Adrenal gland (tissue), 12 donors: ENCODE results near the gene TRMT2A. TPM values are rescaled to one million over a fixed set of nuclear protein-coding genes. Genes with fewer than 3 reads are reported as not detected.
A peak's percentile ranks its signal among the peaks of the same experiment; 100 is the strongest.

ENCODE experiments used
- DNase-seq, 7 donors: peaks; one replicate each; pipeline ENCODE4 v3.0.0-alpha.2; 2019 to 2020
- H3K27ac ChIP-seq, 5 donors: fragments of 200-600 bp; sonication (generic) in 4 of 5; 1 replicate in 3 of 5; 2 replicates in 2 of 5; pipeline versions ENCODE4 v1.5.1 to v1.8.0; 2016 to 2020; ENCODE audit warnings: mild to moderate bottlenecking in 1 of 5
- H3K27me3 ChIP-seq: fragments of 200-600 bp; 2 replicates; pipeline ENCODE4 v1.8.0; 2021
- H3K36me3 ChIP-seq, 2 donors: fragments of 200-600 bp; replicated peaks in 1 of 2; 1 replicate in 1 of 2; 2 replicates in 1 of 2; pipeline versions ENCODE4 v1.5.1 to v1.8.0; 2018 to 2022
- H3K4me1 ChIP-seq, 2 donors: fragments of 200-600 bp; replicated peaks in 1 of 2; 1 replicate in 1 of 2; 2 replicates in 1 of 2; pipeline versions ENCODE4 v1.5.1 to v1.8.0; 2018 to 2021
- H3K4me3 ChIP-seq, 4 donors: fragments of 200-600 bp; sonication (generic) in 3 of 4; one replicate each; pipeline ENCODE4 v1.5.1; 2016 to 2018
- H3K9me3 ChIP-seq, 3 donors: fragments of 200-600 bp; sonication (generic) in 1 of 3; replicated peaks in 1 of 3; 1 replicate in 2 of 3; 2 replicates in 1 of 3; pipeline versions ENCODE4 v1.5.1 to v1.8.0; 2016 to 2021
- POLR2A ChIP-seq, 2 donors: fragments of 450-650 bp; IDR thresholded peaks; one replicate each; pipeline ENCODE4 v1.6.1; 2017; ENCODE audit warnings: antibody characterized with exemption in 2 of 2, mild to moderate bottlenecking in 2 of 2, moderate library complexity in 1 of 2
- WGBS, 4 donors: extraction: QIAGEN DNeasy Blood & Tissue Kit in 2 of 4; methylation state at CpG; one replicate each; pipeline versions ENCODE4 v1.1.5 to v1.1.7; 2013 to 2017; 5-methylcytosine and 5-hydroxymethylcytosine counted together
- intact Hi-C, 2 donors: fragments of 100-400 bp; cut with DNase I; formaldehyde crosslinking; loops; one replicate each; pipeline versions ENCODE4 v1.14.1 to v1.15.0; 2022 to 2023
- polyA plus RNA-seq, 3 donors: library from polyadenylated mRNA; stranded (reverse); fragments of 200-250 nt in 2 of 3; fragments of 350-450 nt in 1 of 3; fragmentation: Illumina TruSeq in 1 of 3; extraction: RNeasy Lipid Tissue Mini Kit (QIAGEN cat#74804) in 1 of 3; gene quantifications; one replicate each; pipeline ENCODE4 v1.2.3, GENCODE V29; 2013 to 2014
- total RNA-seq, 9 donors: library from RNA; depleted of rRNA in 4 of 9; stranded (reverse); fragments of >200 nt in 4 of 9; fragments of 120-200 nt in 1 of 9; fragmentation: NEBNext Ultra II Directional in 1 of 9; extraction: Animal tissue kit (Norgen Biotek cat#: 25700) in 1 of 9; gene quantifications; one replicate each; pipeline versions ENCODE4 v1.1.0 to v1.2.4, GENCODE V29; 2013 to 2023
- TF ChIP-seq, protein P1 (sequence below), 6 experiments: fragments of 450-650 bp in 4 of 6; fragments of 200-600 bp in 2 of 6; sonication (generic) in 1 of 6; IDR thresholded peaks; 1 replicate in 5 of 6; 2 replicates in 1 of 6; pipeline versions ENCODE4 v1.5.1 to v1.8.0; 2016 to 2021; ENCODE audit warnings: antibody characterized with exemption in 6 of 6, mild to moderate bottlenecking in 2 of 6, moderate library complexity in 1 of 6
- donor health status: healthy with polysubstance abuse.
- donor health status: Bipolar disorder and iron deficiency.
- donor health status: DM: yes; HTN: yes; CAD: no.
- donor health status: DM: no; HTN: no; CAD: no.
- donor health status: DM: no; HTN: no; CAD: no.
- donor health status: DM: yes; HTN: yes; CAD: no.

The TRMT2A gene
- total and polyA plus RNA-seq, 12 donors, result 22.4 to 283 (median 66.8) TPM

DNA sequence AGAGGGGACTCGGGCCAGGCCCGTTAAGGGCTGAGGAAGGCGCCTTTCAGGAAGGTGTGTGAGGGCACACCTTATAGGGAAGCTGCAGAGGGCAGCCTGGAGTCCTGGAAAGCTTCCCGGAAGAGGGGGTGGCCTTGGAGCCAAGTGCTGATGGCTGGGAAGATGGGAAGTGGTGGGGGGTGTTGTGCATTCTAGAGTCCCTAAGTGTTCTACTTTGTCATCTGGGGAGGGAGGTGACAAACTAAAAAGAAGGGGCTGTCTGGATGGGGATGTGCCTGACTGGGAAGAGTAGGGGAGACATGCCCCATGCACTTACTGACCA, 21.4 kb upstream of the TRMT2A start:
- Histone ChIP-seq H3K27me3 (no peaks in the 10 kb centered on the region), H3K4me3 (no peak overlapping the region), H3K4me1 (peaks cover 8 to 40% of the 10 kb centered on the region in 2 donors), H3K36me3 (peaks cover 0 to 5% of the 10 kb centered on the region in 2 donors), H3K27ac (no peak overlapping the region), H3K9me3 (no peaks in the 10 kb centered on the region)
- 53 to 68% (median 64%) methylated on average over 4 of the region's 4 CpGs for WGBS, 4 donors
- DNase-seq, result no peak
- intact Hi-C loops, result no loop called here
- TF ChIP-seq, protein P1, sequence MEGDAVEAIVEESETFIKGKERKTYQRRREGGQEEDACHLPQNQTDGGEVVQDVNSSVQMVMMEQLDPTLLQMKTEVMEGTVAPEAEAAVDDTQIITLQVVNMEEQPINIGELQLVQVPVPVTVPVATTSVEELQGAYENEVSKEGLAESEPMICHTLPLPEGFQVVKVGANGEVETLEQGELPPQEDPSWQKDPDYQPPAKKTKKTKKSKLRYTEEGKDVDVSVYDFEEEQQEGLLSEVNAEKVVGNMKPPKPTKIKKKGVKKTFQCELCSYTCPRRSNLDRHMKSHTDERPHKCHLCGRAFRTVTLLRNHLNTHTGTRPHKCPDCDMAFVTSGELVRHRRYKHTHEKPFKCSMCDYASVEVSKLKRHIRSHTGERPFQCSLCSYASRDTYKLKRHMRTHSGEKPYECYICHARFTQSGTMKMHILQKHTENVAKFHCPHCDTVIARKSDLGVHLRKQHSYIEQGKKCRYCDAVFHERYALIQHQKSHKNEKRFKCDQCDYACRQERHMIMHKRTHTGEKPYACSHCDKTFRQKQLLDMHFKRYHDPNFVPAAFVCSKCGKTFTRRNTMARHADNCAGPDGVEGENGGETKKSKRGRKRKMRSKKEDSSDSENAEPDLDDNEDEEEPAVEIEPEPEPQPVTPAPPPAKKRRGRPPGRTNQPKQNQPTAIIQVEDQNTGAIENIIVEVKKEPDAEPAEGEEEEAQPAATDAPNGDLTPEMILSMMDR (IDR thresholded peaks at IDR 0.05), result no peak
- no peak for TF ChIP-seq POLR2A (IDR thresholded peaks at IDR 0.05)

DNA sequence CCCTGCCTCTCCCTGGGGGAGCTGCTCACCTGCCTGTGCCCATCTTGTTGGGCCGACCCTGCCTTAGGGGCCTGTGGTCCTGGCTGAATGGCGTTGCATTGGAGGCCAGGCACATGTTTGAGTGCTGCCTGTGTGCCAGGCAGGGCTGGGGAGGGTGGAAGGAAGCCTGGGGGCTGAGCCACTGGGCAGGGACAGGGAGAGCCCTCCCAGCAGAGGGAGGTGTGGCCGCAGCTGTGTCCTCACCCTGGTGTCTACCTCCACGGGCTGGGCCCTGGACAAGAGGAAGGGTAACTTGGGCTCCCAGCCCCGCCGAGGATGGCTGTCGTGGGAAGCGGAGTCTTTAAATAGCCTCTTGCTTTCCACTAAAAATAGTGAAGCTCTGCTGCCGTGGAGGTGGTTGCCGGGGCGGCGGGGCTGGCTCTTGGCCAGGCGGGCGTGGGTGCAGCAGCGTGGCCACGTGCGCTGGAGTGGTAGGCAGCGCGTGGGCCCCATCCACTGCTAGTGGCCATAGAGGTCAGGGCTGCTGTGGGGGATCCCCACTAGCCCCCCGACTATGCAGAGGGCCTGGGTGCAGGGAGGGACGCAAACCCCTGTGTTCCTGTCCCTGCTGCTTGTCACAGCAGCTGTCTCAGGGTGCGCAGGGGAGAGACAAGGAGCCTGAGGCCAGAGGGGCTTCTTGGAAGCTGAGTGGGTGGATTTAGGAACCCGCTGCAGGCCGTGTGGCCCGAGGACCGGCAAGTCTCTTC, 20.8 kb upstream of the TRMT2A start:
- no peak for DNase-seq
- 49 to 65% (median 55%) methylated on average over 11 to 26 of the region's 26 CpGs for WGBS, 4 donors
- no peak overlapping the region for H3K4me3 ChIP-seq
- TF ChIP-seq, protein P1 (IDR thresholded peaks at IDR 0.05), result no peak
- TF ChIP-seq POLR2A (IDR thresholded peaks at IDR 0.05), result no peak
- H3K4me1 ChIP-seq, result peaks cover 11 to 42% of the 10 kb centered on the region in 2 donors
- H3K27ac ChIP-seq, result peak overlapping the region in 1 of 5 donors; percentile 17
- H3K27me3 ChIP-seq, result no peaks in the 10 kb centered on the region
- intact Hi-C loops, result no loop called here
- no peaks in the 10 kb centered on the region for H3K9me3 ChIP-seq
- H3K36me3 ChIP-seq, result peaks cover 0 to 5% of the 10 kb centered on the region in 2 donors

DNA sequence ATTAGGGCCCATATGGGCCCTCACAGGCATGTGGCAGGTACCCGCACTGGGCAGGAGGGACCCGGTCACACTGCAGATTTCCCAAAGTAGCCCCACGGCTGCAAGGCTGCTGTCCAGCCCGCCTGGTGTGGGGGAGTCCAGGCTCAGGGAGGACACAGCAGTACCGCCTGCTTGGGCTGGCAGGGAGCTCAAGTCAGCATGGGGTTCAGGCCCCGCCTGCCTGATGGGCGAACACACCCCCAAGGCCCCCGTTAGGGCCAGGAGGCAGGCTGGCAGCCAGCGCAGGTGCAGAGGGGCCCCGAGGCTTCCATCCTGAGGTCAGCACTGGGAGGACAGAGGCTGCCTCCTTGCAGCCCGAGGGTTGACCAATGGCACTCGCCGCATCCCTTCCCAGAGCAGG, 20.1 kb upstream of the TRMT2A start:
- H3K27ac ChIP-seq, result peak overlapping the region in 1 of 5 donors; percentile 17
- intact Hi-C loops, result no loop called here
- no peak overlapping the region for H3K4me3 ChIP-seq
- WGBS, 4 donors, result 85 to 88% (median 86%) methylated on average over 3 to 13 of the region's 13 CpGs; no CpG with 5 or more reads in 1 of the 4 donors
- peaks cover 17 to 48% of the 10 kb centered on the region in 2 donors for H3K4me1 ChIP-seq
- H3K27me3 ChIP-seq, result no peaks in the 10 kb centered on the region
- no peak for DNase-seq
- H3K9me3 ChIP-seq, result no peaks in the 10 kb centered on the region
- H3K36me3 ChIP-seq, result peaks cover 0 to 5% of the 10 kb centered on the region in 2 donors
- TF ChIP-seq POLR2A (IDR thresholded peaks at IDR 0.05), result no peak
- TF ChIP-seq, protein P1 (IDR thresholded peaks at IDR 0.05), result no peak

DNA sequence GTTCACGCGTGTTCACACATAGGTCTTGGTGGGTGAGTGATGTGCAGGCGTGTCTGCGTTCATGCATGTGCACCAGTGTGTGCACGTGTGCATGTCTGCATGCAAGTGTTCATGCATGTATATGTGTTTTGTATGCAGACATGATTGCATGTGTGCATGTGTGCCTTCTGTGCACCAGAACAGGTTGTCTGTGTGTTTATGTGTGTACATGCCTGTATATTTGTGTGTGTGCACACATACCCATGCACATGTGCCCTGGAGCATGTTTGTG, 19.5 kb upstream of the TRMT2A start:
- no peak for TF ChIP-seq POLR2A (IDR thresholded peaks at IDR 0.05)
- TF ChIP-seq, protein P1 (IDR thresholded peaks at IDR 0.05), result no peak
- H3K4me1 ChIP-seq, result peaks cover 17 to 48% of the 10 kb centered on the region in 2 donors
- H3K27me3 ChIP-seq, result no peaks in the 10 kb centered on the region
- H3K4me3 ChIP-seq, result no peak overlapping the region
- intact Hi-C loops, result no loop called here
- DNase-seq, result no peak
- H3K36me3 ChIP-seq, result peaks cover 0 to 5% of the 10 kb centered on the region in 2 donors
- no peaks in the 10 kb centered on the region for H3K9me3 ChIP-seq
- H3K27ac ChIP-seq, result no peak overlapping the region
- 81 to 97% (median 93%) methylated on average over 5 of the region's 5 CpGs for WGBS, 4 donors
